OCI-LY3 (cell line): ENCODE measurements around the gene TTF1.

ENCODE experiments used
- H2AFZ ChIP-seq: fragments of 200-600, 300-600 bp; shearing (Covaris generic); 2 replicates; pipeline ENCODE4 v1.6.0; 2014; ENCODE audit warnings: antibody characterized with exemption, low read depth, low read length
- H3K27ac ChIP-seq: fragments of 200-600, 300-600 bp; sonication (generic); 2 replicates; pipeline ENCODE4 v1.5.1; 2014; ENCODE audit warnings: mild to moderate bottlenecking, low read length, moderate library complexity, mixed read lengths
- H3K27me3 ChIP-seq: fragments of 200-600, 300-600 bp; sonication (generic); 2 replicates; pipeline ENCODE4 v1.6.1; 2014; ENCODE audit warnings: low read depth, low read length, mixed read lengths
- H3K36me3 ChIP-seq: fragments of 200-600, 300-600 bp; sonication (generic); replicated peaks from 2 replicates; pipeline ENCODE3; 2014; ENCODE audit warnings: low read depth, low read length, mixed read lengths
- H3K4me1 ChIP-seq: fragments of 300-600, 200-600 bp; sonication (generic); 2 replicates; pipeline ENCODE4 v1.6.1; 2014; ENCODE audit warnings: low read length, mixed read lengths
- H3K4me2 ChIP-seq: fragments of 200-600, 300-600 bp; sonication (generic); 2 replicates; pipeline ENCODE4 v1.6.1; 2014; ENCODE audit warnings: low read length, mixed read lengths
- H3K4me3 ChIP-seq: fragments of 300-600, 200-600 bp; sonication (generic); 2 replicates; pipeline ENCODE4 v1.5.1; 2014; ENCODE audit warnings: antibody characterized with exemption, mild to moderate bottlenecking, low read length, moderate library complexity
- H3K79me2 ChIP-seq: fragments of 300-600, 200-600 bp; shearing (Covaris generic); 2 replicates; pipeline ENCODE4 v1.6.1; 2014; ENCODE audit warnings: mild to moderate bottlenecking, low read length, mixed read lengths
- H3K9ac ChIP-seq: fragments of 300-600, 200-600 bp; shearing (Covaris generic); 2 replicates; pipeline ENCODE4 v1.6.0; 2014; ENCODE audit warnings: mild to moderate bottlenecking, low read length, moderate library complexity
- H3K9me3 ChIP-seq: fragments of 200-600, 300-600 bp; shearing (Covaris generic); 2 replicates; pipeline ENCODE4 v1.6.1; 2014; ENCODE audit warnings: low read length, mixed read lengths; ENCODE audit not compliant: insufficient read depth
- H4K20me1 ChIP-seq: fragments of 200-600, 300-600 bp; sonication (generic); 2 replicates; pipeline ENCODE4 v1.6.1; 2016; ENCODE audit warnings: low read length, mixed read lengths; ENCODE audit not compliant: insufficient read depth
- EZH2phosphoT487 ChIP-seq: fragments of 200-600 bp; shearing (Covaris generic); IDR thresholded peaks from 2 replicates; pipeline ENCODE4 v1.6.1; 2018; ENCODE audit warnings: antibody characterized with exemption, mixed run types, low read depth
- TF ChIP-seq, protein P1 (sequence below): fragments of 200-600, 300-600 bp; sonication (generic); IDR thresholded peaks from 2 replicates; pipeline ENCODE4 v1.5.1; 2014; ENCODE audit warnings: antibody characterized with exemption, low read length, low read depth

TTF1 gene

DNA sequence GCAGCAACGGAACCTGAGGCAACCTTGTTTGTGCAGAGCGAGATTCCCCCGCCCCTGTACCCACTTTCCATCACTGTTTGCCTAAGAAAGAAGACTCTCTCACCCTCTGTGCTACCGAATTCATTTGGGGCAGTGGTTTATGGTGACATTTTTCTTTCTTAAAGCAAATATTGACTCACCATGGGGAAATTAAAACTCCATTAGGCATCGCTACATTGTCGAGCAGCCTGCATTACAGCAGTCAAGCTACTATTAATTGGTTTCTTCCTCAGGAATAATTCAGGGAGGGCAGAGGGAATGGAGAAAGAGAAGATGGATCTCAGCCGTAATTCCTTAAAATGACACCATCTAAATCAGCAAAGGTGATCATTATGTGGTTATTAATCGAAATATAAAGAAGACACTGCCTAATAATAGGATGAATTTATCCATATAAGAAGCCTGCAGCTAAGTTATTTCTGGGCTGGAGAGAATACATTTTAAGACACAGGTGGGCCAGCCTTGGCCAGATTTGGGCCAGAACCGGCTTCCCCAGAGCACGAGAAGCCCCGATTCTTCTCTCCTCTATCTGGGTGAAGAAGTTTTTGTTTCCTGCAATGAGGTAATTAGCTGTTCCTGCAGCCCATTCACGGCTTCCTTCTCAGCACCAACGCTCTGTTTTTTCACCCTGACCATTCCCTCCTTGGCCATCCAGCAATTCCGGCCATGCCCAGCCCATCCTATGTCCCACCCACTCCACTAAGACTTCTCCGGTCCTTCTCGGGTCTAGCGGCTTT lies 20.2 kb upstream of the TTF1 start:
- Histone ChIP-seq H3K79me2 (no peaks in the 10 kb centered on the region), H2AFZ (no peak overlapping the region), H3K27me3 (peaks cover 44% of the 10 kb centered on the region), H3K9ac (no peak overlapping the region), H3K27ac (no peak overlapping the region), H3K36me3 (no peaks in the 10 kb centered on the region), H4K20me1 (no peaks in the 10 kb centered on the region), H3K4me1 (no peaks in the 10 kb centered on the region), H3K4me3 (no peak overlapping the region), H3K4me2 (no peak overlapping the region), H3K9me3 (no peaks in the 10 kb centered on the region)
- no peak for TF ChIP-seq EZH2phosphoT487
- TF ChIP-seq, protein P1, sequence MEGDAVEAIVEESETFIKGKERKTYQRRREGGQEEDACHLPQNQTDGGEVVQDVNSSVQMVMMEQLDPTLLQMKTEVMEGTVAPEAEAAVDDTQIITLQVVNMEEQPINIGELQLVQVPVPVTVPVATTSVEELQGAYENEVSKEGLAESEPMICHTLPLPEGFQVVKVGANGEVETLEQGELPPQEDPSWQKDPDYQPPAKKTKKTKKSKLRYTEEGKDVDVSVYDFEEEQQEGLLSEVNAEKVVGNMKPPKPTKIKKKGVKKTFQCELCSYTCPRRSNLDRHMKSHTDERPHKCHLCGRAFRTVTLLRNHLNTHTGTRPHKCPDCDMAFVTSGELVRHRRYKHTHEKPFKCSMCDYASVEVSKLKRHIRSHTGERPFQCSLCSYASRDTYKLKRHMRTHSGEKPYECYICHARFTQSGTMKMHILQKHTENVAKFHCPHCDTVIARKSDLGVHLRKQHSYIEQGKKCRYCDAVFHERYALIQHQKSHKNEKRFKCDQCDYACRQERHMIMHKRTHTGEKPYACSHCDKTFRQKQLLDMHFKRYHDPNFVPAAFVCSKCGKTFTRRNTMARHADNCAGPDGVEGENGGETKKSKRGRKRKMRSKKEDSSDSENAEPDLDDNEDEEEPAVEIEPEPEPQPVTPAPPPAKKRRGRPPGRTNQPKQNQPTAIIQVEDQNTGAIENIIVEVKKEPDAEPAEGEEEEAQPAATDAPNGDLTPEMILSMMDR, result no peak

DNA sequence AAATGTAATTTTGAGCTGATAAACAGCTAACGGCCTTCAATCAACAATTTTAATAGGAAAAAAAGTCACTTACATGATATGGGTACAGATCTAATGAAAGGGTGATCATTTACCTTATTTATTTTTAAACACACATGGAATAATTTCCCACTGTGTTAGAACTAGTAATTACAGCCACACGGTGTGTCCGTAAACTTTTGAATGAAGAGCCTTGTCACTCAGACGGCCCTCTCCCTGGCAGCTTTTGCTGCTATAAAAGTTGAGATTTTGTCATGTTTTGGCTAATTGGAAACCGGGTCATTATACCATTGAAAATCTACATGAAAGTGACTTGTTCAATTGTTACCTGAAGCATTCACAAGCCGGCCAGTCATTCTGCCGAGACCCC lies 19.0 kb upstream of the TTF1 start:
- H3K9me3 ChIP-seq, result no peaks in the 10 kb centered on the region
- H3K36me3 ChIP-seq, result no peaks in the 10 kb centered on the region
- H3K4me1 ChIP-seq, result no peaks in the 10 kb centered on the region
- H4K20me1 ChIP-seq, result no peaks in the 10 kb centered on the region
- H3K27me3 ChIP-seq, result peaks cover 33% of the 10 kb centered on the region
- H3K4me2 ChIP-seq, result no peak overlapping the region
- no peak for TF ChIP-seq EZH2phosphoT487
- TF ChIP-seq, protein P1, result no peak
- H3K4me3 ChIP-seq, result no peak overlapping the region
- H3K27ac ChIP-seq, result no peak overlapping the region
- H3K79me2 ChIP-seq, result no peaks in the 10 kb centered on the region
- no peak overlapping the region for H2AFZ ChIP-seq
- H3K9ac ChIP-seq, result no peak overlapping the region

DNA sequence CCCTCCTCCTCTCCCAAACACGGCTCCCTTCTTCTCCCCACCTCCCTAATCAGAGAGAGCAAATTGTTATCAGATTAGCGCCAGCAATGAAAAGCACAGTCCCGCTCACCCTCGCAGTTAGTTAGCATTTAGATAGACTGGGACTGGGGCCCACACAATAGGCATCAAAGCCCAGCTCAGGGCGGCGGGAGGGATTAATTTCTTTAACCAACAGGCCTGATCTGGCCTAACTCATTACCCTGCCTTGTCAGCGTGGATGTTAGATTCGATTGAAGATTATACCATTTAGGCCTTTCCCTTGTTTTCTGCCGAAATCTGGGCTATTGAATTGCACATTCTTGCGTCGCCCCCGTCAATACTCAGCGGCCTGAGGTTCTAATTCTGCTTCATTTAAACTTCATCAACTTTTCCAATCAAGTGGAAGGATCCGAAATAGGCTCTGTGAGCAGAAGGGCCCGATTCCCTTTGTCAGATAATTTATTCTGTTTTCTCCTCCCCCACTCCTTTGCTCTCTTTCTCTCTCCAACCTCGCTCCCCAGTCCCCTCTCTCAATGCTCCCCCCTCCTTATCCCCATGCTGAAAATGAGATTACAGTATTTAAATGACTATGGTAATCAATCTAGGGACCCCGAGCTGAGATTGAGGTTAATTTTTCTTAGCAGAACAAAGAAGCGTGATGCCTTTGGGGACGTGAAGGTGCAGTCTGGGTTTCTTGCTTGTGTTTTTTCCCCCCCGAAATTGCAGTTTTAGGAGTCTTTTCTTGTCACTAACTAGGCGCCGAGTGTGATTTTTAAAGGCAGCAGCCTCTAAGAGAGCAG lies 18.4 kb upstream of the TTF1 start:
- no peak overlapping the region for H3K4me3 ChIP-seq
- H3K36me3 ChIP-seq, result no peaks in the 10 kb centered on the region
- H4K20me1 ChIP-seq, result no peaks in the 10 kb centered on the region
- no peak overlapping the region for H2AFZ ChIP-seq
- no peak for TF ChIP-seq EZH2phosphoT487
- TF ChIP-seq, protein P1, result no peak
- no peaks in the 10 kb centered on the region for H3K9me3 ChIP-seq
- H3K9ac ChIP-seq, result no peak overlapping the region
- H3K4me1 ChIP-seq, result no peaks in the 10 kb centered on the region
- H3K27ac ChIP-seq, result no peak overlapping the region
- H3K27me3 ChIP-seq, result peaks cover 27% of the 10 kb centered on the region
- no peaks in the 10 kb centered on the region for H3K79me2 ChIP-seq
- H3K4me2 ChIP-seq, result no peak overlapping the region

DNA sequence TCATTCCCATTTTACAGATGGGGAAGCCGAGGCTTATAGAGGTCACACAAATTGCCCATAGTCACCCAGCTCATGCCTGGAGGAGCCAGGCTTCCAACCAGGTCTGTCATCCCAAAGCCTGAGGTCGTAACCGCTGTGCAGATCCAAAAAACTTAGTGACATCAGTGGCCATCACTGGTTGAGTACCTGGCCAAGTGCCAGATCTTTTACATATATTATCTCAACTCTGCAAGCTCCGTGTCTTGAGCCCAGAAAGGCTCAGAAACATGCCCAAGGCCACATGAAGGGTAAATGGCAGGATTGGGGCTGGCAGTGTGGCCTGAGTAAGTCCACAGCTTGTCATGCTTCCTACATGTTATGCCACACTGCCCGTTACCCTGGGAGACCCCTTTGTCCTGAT lies 16.9 kb upstream of the TTF1 start:
- no peak overlapping the region for H3K27ac ChIP-seq
- H2AFZ ChIP-seq, result no peak overlapping the region
- no peaks in the 10 kb centered on the region for H3K9me3 ChIP-seq
- no peaks in the 10 kb centered on the region for H4K20me1 ChIP-seq
- no peaks in the 10 kb centered on the region for H3K4me1 ChIP-seq
- no peak overlapping the region for H3K4me3 ChIP-seq
- H3K9ac ChIP-seq, result no peak overlapping the region
- H3K36me3 ChIP-seq, result no peaks in the 10 kb centered on the region
- H3K27me3 ChIP-seq, result peaks cover 35% of the 10 kb centered on the region
- no peaks in the 10 kb centered on the region for H3K79me2 ChIP-seq
- TF ChIP-seq, protein P1, result no peak
- TF ChIP-seq EZH2phosphoT487, result no peak
- H3K4me2 ChIP-seq, result no peak overlapping the region
